NOMO-1 (cell line): ENCODE results near the gene MCC.

Experiments used
- DNase-seq, 2 experiments: peaks; one replicate each; lab custom pipeline; 2025; ENCODE audit not compliant: unreplicated experiment in 2 of 2; lab: John Stamatoyannopoulos, UW

Gene MCC

GRCh38 chr5:113020461-113021273 is 467.6 kb downstream of the MCC start:
- DNase-seq = no peak

GRCh38 chr5:113017881-113018635 is 470.2 kb downstream of the MCC start:
- DNase-seq = no peak

- no peak for DNase-seq
Observed at GRCh38 chr5:113005454-113005853, 482.8 kb downstream of the MCC start.

GRCh38 chr5:113003763-113004162 is 484.5 kb downstream of the MCC start:
- DNase-seq = no peak

DNA sequence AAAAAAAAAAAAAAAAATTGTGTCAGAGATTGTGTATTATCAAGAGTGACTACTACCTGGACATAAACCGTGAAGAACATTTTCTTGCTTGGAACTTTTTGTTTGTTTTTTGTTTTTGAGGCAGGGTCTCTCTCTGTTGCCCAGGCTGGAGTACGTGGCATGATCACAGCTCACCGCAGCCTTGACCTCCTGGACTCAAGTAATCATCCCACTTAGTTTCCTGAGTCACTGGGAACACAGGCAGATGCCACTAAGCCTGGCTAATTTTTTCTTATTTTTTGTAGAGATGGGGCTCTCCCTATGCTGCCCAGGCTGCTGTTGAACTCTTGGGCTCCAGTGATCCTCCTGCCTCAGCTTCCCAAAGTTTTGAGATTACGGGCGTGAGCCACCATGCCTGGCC is 485.8 kb downstream of the MCC start:
- no peak for DNase-seq

DNA sequence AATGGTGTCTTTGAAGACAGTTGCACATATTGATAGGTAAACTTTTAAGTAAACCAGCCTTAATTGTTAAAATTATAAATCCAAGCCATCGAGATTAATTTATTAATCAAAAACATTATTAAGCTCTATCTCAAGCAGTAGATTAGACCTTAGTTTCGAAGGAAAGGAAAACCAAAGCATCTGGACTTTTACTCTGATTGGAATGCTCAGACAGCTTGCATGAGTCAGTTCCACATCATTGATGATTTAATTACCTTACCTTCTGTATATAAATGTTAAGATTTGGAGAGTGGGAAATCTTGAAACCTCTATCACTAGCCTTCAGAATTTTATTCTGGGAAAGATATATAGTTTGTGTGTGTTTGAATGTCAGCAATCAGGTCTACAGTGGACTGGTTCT is 487.8 kb downstream of the MCC start:
- no peak for DNase-seq

- DNase-seq = no peak
Observed at GRCh38 chr5:112998296-112998695, 490.0 kb downstream of the MCC start.

DNA sequence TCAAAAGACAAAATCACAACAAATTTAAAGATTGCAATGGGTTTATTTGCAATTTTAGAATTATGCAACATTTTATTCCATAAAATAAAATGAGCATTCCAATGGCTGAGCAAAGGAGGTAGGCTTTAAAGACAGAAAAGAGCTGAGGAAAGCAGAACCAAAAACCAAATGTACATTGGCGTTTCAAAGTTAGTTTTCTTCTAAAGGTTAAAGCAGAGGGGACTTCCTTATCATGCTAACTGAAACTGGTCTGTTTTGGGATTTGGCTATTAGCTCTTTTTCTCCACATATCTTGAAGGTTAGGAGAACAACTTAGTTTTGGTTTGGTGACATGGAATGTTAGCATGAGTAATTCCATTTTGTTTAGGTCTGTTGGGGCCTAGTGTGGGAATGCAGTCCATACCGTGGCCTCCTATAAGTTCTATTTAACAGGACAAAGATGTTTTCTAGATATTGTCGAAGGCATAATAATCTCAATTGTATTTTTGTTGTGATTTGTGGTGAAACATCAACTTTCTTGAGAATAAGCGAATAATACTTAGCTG is 491.4 kb downstream of the MCC start:
- no peak for DNase-seq

DNA sequence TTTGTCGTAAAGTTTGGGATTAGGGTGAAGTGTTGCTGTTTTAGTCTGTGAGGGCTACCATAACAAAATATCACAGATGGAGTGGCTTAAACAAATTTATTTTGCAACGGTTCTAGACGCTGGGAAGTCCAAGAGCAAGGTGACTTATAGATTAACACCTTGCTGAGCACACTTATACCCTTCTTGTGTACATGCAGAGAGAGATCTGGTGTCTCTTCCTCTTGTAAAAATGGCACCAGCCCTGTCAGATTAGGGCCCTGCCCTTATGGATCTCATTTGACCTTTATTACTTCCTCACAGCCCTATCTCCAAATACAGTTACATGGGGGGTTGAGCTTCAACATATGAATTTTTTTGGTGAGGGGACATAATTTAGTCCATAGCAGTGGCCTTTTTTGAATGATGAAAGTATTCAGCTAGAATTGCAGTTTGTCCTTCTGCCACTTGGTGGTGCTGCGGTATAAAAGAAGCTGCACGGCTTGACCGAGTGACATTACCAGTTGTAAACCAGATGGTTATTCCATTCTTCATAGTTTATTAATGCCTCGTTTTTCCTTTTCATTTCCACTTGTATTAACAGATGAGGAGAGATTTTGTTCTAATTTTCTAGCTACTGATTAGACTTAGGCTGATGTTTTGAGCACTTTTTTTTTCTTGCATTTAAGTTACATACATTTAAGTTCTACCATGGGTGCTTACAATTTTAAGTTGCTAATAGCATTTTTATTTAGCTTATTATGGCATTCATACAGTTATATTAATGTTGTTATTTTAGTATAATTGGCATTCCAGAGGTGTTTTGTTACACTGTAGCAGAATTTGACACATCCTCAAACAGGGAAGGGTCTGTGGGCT is 492.3 kb downstream of the MCC start:
- DNase-seq = peak; percentile 8 to 65

DNA sequence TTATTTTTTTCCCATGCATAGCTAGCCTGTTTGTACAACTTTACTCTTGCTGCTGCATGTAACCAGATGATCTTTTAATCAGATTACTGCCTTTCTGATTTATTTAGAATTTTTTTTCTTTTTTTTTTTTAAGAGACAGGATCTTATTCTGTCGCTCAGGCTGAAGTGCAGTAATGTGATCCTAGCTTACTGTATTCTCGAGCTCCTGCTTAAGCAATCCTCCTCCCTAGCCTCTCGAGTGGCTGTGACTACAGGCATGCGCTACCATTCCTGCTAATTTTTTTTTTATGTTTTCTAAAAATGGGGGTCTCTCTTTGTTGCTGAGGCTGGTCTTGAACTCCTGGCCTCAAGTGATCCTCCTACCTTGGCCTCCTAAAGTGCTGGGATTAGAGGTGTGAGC is 502.0 kb downstream of the MCC start:
- no peak for DNase-seq

- no peak for DNase-seq
Observed at GRCh38 chr5:112983363-112983762, 504.9 kb downstream of the MCC start.

DNA sequence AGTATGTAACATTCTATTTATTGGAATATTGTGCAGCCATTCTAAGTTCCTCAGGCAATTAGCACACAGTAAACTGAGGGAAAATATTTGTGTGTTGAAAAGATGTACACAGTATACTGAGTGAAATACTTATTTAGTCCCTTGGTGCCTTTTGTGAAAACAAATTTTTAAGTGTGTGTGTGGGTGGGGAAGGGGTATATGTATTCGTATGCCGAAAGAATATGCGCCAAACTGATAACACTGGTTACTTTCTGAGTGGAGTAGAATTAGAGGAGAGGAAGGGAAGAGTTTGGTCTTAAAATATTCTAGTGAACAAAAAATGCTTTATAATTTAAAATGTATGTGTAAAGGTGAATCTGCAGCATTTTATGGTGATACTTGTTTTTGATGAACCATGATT is 508.5 kb downstream of the MCC start:
- DNase-seq = no peak

GRCh38 chr5:112978836-112979235 is 509.4 kb downstream of the MCC start:
- DNase-seq = peak in 1 of 2 experiments; percentile 19

DNA sequence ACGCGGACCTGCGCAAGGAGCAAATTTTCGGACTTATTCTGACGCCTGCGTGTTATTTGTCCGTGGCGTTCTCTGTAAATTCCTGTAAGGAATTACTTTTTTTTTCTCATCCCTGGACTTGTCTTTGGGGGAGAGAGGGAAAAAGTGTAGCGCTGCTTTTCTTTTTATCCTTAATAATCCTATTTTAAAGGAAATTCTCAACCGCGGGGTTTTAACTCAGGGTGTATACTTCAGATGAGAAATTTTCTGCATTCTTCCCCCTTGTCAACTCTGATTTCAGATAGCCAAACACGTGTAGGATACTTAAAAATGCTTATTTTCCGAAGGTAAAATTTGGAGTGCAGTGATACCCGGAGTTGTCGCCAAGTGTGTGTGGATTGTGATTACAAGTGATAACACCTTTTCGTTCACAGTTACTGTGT is 510.8 kb downstream of the MCC start:
- peak in 1 of 2 experiments; percentile 24 for DNase-seq

- peak; percentile 98 to 99 for DNase-seq
Observed at GRCh38 chr5:112976432-112977309, 511.6 kb downstream of the MCC start, which contains the start of gene DCP2. Gene DCP2, plus strand, starts transcription at chr5:112976798. Its CDS starts 136 bp downstream, at chr5:112976934.

GRCh38 chr5:112975721-112976431 is 512.4 kb downstream of the MCC start:
- peak; percentile 66 to 70 for DNase-seq

DNA sequence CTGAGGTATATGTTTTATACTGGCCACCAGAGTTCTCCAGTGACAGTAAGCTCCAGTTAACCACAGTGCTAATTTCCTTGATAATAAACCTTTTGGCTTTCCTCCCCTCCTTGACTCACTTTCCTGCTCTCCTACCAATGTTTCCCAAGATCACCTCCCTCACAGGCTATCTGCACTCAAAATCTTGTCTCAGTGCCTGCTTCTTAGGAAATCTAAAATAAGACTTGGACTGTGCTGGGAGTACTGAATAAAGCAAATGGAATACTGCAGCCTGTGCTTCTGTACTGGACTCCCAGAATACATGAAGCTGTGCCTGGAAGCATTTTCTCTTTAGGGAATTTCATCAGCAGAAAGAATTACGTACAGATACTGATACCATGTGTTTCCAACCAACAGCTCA is 513.4 kb downstream of the MCC start:
- DNase-seq = no peak

DNA sequence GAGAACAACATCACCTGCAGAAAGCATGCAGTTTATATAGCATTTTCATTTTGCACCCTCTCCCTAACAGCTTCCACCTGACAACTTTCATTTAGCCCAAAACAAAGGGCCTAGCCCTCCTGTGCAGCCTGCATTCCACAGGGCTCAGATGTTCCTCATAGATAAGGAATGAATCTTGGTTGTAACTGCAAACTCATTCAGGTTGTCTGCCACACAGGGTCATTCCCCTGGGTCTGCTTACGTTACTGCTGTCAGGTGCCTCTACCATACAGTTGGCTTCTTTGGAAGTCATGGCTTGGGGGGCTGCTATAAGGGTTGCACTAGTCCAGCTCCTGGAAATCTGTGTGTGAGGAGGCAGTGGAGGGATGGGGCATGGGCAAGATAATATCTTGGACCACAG is 514.3 kb downstream of the MCC start:
- DNase-seq = no peak

DNA sequence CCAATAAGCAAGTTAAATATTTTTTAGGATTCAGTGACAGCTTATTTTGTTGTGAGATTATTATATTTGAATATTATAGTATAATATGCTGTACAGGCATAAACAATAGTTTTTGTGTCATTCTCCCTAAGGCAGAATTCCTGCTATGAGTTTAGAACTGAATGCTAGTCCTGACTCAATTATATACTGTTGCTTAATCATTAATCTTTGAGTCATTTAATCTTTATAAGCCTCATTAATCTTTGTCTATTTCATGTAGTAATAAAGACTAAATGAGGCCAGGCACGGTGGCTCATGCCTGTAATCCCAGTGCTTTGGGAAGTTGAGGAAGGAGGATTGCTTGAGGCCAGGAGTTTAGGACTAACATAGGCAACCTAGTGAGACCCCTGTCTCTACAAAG is 515.2 kb downstream of the MCC start:
- no peak for DNase-seq
